ENCODE results near the gene TUBG1.
"Not testable (repeated sequence)": the region's sequence is repeated elsewhere in the genome, so short reads cannot be mapped to it uniquely, and the experiment has no call there.

Gene TUBG1

DNA sequence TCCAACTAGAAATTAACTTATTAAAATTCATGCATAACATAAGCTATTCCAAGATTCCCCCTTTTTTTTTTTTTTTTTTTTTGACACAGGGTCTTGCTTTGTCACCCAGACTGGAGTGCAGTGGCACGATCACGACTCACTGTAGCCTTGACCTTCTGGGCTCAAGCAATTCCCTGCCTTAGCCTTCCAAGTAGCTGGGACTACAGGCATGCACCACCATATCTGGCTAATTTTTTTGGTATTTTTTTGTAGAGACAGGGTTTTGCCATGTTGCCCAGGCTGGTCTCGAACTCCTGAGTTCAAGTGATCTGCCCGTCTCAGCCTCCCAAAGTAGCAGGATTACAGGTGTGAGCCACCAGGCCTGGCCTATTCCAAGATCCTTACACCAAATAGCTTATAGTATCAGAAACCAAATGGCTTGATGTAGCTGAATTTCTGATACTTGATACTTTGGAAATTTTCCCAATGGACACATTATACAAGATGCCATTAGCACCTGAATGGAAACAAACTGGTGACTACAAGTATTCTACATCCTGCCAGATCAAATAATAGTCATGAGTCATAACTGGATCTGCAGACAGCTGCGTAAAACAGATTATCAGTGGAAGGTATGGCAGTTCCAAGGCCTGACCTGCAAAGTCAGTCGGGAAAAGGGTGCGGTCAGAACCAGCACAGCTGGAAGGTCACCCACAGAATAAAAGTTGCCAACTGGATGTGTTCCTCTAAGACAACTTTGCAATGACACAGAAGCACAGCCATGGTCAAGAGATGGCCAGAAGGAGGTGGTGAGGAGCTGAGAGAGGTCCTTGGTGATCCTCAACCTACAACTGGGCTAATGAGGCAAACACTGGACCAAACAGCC, 14.5 kb downstream of the TUBG1 start:
- no peak for DNase-seq (ENCODE audit: low read depth, low spot score)

DNA sequence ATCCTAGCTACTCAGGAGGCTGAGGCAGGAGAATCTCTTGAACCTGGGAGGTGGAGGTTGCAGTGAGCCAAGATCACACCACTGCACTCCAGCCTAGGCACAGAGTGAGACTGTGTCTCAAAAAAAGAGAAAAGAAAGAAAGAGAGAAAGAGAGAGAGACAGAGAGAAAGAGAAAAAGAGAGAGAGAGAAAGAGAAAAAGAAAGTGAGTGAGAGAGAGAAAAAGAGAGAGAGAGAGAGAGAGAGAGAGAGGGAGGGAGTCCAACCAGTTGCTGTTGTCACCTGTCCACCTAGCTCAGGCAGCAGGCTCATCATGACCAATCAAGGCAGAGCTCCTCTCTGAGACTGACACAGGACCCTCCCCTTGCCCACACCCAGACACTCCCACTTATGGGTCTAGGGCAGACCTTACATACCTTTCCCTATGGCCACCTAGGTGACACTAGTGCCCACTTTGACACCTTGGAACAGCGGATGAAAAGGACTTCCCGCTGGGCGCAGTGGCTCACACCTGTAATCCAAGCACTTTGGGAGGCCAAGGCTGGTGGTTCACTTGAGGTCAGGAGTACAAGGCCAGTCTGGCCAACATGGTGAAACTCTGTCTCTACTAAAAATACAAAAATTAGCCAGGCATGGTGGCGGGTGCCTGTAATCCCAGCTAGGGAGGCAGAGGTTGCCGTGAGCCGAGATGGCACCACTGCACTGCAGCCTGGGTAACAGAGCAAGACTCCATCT, 17.7 kb downstream of the TUBG1 start:
- not testable (repeated sequence) for DNase-seq (ENCODE audit: low read depth, low spot score)

DNA sequence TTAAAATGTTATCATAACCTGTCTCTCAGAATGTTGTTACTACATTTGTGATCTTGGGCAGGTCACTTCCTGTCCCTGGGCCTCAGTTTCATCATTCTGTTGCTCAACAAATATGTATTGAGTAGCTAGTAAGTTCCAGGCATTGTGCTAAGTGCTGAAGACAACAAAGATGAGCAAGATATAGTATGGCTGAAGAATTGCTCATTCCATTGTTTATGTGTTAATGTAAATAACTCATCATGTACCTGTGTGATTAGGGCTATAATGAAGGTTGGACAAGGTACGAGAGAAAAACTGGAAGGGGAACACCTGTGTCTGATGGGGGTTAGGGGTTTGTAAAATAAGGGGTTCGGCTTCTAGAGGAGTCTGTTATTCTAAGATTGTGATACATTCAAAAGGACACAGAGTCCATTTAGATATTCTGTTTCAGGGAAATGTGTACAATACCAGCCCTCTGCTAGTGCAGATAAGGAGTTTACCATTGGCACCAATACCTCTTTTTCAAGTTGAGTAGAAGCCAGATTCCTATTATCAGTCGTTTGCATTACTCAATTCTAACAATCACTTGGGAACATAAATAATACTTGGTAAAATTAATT, 20.0 kb downstream of the TUBG1 start:
- no peak for DNase-seq (ENCODE audit: low read depth, low spot score)

DNA sequence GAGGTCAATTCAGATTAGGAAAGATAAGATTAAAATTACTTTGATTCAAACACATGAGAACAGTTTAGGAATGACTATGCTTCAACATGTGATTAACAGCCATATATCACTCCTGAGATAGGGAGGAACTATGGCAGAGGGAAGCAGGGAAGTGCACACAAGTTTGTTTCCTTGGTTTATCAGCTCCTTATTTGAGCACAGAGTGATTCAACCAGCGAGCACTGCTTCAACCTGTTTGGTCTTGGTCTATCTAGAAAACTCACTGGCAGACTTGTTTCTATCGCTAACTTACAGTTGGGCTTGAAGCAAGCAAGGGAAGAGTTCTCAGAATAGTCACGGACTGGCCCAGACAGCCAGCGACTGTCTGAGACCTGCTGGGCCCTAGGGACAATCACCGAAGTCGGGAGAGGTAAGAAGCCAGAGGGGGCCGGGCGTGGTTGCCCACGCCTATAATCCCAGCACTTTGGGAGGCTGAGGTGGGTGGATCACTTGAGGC, 23.5 kb downstream of the TUBG1 start:
- no peak for DNase-seq (ENCODE audit: low read depth, low spot score)

DNA sequence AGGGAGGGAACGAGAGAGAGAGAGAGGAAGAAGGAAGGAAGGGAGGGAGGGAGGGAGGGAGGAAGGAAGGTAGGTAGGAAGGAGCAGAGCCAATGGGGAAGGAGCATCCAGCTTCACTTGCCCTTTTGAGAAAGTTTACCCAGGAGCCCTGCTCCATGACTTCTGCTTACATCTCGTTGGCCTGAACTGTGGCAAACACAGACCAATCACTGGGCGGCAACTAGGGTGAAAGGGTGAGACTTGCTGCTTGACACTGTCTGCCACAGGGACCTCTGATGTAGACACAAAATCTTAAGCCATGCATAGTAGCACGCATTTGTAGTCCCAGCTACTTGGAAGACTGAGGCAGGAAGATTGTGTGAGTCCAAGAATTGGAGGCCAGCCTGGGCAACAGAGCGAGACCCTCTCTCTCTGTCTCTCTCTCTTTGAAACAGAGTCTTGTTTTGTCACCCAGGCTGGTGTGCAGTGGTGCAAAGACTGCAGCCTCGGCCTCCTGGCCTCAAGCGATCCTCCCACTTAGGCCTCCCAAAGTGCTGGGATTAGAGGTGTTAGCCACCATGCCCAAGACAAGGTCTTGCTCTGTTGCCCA, 30.1 kb downstream of the TUBG1 start:
- no peak for DNase-seq (ENCODE audit: low read depth, low spot score)

DNA sequence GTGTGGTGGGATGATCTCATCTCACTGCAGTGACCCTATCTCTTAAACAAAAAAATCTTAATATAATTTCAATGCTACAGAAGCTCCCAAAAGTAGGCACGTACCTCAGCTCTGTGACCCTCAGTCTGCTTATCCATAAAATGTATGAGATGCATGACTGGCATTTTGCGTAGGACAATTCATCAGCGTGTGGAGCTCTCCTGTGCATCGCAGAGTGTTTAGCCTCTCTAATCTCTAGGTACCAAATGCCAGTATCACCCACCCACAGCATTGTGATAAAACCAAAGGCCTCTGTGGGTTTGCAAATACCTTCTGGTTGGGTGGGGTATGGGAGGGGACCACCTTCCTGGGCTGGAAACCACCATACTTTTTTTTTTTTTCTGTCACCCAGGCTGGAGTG, 30.6 kb downstream of the TUBG1 start:
- no peak for DNase-seq (ENCODE audit: low read depth, low spot score)

DNA sequence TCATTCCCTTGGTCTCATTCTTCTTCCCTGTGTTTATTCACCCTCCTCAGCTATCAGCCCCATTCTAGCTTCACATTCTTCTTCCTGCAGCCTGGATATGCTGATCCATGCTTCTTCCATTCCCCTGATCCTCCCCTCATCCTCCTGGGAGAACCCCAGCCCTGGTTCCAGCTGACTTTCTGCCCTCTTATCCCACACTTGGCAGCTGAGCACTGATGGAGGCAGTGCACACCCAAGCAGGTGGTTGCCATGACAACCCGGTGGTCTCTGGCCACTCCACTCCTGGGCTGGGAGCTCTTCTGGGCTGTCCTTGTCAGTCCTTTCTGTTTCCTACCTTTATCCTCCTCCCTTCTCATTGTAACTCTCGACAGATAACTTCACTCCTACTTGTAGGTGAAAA, 32.9 kb downstream of the TUBG1 start:
- no peak for DNase-seq (ENCODE audit: low read depth, low spot score)

DNA sequence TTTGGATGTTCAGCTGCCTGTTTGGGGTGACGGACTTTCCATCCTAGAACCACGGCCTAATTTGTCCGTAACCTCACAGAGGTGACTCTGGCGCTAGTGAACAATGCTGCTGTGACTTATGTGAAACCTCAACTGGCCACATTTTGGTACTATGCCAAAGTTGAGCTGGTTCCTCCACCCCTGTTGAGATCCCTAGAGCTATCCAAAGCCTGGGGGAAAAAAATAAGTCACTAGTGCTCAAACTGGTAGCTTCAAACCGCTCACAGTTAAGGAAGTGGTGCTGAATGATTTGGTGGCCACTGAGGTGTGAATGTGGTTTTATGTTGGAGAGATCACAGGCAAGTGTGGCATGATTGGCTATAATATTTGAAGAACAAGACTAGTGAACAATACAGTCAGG, 38.3 kb downstream of the TUBG1 start:
- DNase-seq (ENCODE audit: low read depth, low spot score) = no peak

DNA sequence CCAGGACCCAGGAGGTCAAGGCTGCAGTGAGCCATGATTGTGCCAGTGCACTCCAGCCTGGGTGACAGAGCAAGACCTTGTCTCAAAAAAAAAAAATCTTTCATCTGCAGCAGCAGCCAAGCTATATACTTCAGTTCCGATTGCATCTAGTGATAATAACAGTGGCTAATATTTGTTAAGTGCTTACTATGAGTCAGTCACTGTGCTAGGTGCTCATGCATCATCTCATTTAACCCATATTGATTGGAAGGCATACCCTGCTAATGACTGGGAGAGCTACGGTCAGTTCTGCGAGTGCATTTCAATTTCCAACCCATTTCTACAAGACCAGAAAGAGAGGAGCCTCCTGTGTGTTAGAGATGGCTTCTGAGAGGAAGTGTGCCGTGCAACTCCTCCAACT, 41.9 kb downstream of the TUBG1 start:
- no peak for DNase-seq (ENCODE audit: low read depth, low spot score)

DNA sequence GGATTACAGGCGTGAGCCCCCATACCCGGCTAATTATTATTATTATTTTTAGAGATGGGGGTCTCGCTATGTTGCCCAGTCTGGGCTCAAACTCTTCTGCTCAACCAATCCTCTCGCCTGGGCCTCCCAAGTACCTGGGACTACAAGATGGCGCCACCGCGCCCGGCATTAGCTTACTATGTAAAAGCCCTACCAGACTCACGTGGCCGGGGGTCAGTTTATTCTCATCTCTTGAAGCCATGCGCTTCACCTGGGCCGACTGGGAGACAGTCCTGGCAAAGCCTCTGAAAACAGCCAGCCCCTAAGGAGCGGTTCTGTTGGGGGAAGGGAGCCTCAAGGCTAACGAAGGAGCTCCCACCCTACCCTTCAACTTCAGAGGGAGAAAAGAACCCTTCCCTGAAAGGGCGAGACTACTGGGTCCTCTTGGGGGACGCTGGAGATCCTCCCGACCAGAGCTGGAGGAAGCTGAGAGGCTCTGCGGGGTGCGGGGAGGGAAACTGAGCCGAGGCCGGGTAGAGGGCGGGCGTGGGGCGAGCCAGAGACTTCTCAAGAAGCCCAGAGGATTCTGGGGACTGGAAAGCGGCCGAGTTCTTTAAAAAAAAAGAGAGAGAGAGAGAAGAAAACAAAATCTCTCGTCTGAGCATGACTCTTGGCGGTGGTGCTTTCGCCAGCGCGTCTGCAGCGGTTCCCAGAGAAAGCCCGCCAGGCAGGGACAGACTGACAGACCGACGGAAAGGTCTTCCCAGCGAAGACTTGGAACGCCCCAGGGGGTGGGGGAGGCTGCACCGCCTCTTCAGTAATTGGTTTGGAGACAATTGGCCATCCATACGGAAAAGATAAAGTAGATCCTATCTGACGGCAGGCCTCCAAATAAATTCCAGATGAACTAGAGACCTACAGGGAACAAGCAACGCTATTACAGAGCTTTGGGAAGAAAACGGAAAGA, 44.0 kb downstream of the TUBG1 start:
- no peak for DNase-seq (ENCODE audit: low read depth, low spot score)

DNA sequence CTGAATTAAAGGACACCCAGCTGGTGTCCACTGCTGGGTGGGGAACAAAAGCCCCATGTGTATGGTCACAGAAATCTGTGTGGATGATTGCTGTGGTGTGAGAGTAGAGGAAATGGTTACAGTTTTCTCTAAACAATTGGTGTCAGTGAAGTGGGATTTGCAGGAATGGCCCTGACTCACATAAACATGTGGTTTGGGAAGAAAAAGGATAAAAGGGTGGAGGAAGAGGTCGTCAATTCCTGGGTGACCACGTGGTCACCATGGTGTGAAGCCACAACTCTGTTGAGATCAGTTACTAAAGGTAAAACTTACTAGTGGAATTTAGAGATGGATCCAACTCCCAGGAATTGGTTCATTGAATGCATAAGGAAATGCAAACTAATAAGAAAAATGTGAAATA, 46.0 kb downstream of the TUBG1 start:
- no peak for DNase-seq (ENCODE audit: low read depth, low spot score)

DNA sequence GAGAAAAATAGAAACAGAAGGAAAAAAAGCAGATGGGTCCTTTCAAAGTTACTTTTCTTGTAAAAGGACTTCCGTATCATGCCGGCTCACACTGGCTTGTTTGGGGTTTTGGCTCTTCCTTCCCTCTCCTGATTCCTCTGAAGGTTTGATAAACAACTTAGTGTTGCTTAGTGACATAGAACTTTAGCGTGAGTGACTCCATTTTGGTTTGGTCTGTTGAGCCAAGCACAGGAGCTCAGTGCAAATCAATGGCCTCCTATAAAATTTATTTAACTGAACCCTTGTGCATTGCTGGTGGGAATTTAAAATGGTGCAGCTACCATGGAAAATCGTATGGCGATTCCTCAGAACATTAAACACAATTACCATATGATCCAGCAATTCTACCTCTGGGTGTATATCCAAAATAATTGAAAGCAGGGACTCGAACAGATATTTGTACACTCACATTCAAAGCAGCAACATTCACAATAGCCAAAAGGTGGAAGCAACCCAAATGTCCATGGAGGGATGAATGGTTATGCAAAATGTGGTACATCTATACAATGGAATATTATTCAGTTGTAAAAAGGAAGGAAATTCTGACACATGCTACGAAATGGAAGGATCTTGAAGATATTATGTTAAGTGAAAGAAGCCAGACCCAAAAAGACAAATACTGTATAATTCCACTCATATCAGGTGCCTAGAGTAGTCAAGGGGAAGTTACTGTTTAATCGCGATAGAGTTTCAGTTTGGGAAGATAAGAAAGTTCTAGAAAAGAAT, 48.5 kb downstream of the TUBG1 start:
- DNase-seq (ENCODE audit: low read depth, low spot score) = no peak

DNA sequence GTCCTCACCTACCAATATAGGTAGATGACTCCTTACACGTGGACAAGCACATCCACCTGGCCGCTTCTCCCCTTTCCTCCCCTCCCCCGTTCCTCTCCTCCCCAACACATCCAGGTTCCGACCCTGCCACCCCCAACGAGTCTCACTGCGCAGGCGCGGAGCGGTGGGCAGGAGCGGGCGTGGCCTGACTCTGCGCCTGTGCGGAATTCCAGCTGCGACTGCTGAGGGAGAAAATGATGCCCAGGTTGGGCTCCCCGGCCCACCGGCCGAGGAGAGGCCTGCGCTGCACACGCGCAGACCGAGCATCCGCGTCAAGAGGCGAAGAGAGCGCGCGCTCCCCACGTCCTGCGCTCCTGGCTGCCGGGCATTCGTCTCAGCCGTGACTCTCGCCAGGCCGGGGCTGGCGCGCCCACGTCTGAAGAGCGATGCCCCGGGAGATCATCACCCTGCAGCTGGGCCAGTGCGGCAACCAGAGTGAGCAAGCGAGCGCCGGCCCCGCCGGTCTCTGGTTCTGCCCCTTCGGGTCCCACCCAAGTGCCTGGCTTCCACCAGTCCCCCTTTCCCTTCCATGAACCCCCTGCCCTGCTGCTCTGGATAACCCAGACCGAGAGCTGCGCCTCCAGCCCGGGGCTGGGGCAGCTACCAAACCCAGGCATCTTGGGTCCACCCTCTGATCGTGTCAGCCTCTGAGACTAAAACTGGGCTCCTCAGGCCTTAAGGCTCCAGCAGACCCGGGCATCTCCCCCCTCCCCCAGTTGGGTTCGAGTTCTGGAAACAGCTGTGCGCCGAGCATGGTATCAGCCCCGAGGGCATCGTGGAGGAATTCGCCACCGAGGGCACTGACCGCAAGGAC, 49.8 kb downstream of the TUBG1 start, which contains the start of gene TUBG2:
Gene TUBG2, plus strand, starts transcription at position 206 of the 853 bp plus-strand sequence. Its CDS starts 220 bp downstream, at position 426.
- no peak for DNase-seq (ENCODE audit: low read depth, low spot score)

DNA sequence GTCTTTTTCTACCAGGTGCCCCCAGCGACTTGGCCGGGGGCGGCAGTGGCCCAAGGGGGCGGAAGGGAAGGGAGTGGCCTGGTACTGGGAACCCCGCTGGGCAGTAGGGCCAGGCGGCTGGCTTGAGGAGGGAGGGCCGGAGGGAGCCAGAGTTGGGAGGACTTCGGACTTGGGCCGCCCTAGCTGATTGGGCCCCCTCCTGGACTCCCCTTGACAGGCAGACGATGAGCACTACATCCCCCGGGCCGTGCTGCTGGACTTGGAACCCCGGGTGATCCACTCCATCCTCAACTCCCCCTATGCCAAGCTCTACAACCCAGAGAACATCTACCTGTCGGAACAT, 50.4 kb downstream of the TUBG1 start:
- DNase-seq (ENCODE audit: low read depth, low spot score) = not testable (repeated sequence)

DNA sequence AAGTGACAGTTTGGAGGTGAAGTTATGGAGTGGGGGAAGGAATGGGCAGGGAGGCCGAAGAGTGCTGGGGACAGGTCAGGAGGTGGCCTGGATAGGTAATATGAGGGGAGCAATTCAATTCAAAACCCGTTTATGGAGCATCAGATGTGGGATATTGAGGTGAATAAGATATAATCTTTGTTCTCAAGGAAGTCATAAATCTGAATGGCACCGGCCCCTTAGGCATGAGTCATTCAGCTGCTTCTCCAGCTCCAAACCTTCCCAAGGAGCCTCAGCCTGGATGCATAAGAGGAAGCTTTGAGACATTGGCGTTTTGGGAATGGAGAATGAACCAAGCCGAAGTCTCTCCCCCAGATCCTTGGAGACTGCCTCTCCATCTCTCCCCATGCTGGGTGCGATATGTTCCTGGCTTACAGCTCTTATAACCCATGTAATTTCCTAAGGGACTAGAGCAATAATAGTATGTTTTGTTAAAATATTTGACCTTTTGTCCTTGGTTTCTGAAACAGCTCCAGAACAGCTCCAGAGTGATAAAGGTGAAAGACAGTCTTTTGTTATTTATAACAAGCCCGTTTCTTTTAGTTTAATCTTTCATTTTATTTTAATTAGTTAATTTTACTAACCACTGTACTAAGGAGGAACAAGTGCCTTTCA, 51.3 kb downstream of the TUBG1 start:
- no peak for DNase-seq (ENCODE audit: low read depth, low spot score)

Measured in smooth muscle cell of the brain vasculature (primary cell).